ENCODE measurements around the gene RFFL. TPM values are rescaled to one million over a fixed set of nuclear protein-coding genes. Genes with fewer than 3 reads are reported as not detected.

RFFL gene
- total RNA-seq, 1 experiment from 2014 or later: 37.7 TPM

- ATAC-seq (no peak), DNase-seq (no peak)
- TF ChIP-seq EZH2 (IDR thresholded peaks at IDR 0.05; ENCODE audit: low read length, unreplicated experiment): no peak
- TF ChIP-seq EZH2phosphoT487 (IDR thresholded peaks at IDR 0.05; ENCODE audit: borderline replicate concordance, low read length): no peak
- TF ChIP-seq CTCF (conservative IDR thresholded peaks at IDR 0.05; ENCODE audit: low read depth, low read length): no peak
- H3K36me3 ChIP-seq (ENCODE audit: low read depth, low read length): no peaks in the 10 kb centered on the region
- H4K20me1 ChIP-seq (ENCODE audit: low read length): no peaks in the 10 kb centered on the region
- no peaks in the 10 kb centered on the region for H3K4me1 ChIP-seq (ENCODE audit: insufficient read depth, low read length)
- H3K27ac ChIP-seq (ENCODE audit: low read length): no peak overlapping the region
- no peak overlapping the region for H3K4me3 ChIP-seq (ENCODE audit: low read length)
- H2AFZ ChIP-seq (ENCODE audit: low read length): no peak overlapping the region
- H3F3A ChIP-seq (ENCODE audit: low read length, unreplicated experiment): no peaks in the 10 kb centered on the region
- CTCF ChIA-PET: no interaction called here
- H3K79me2 ChIP-seq (ENCODE audit: low read length): peaks cover 54% of the 10 kb centered on the region
- no TSS peak for BruUV-seq (replicated peaks)
- H3K9ac ChIP-seq (ENCODE audit: low read length): no peak overlapping the region
- no peaks in the 10 kb centered on the region for H3K9me2 ChIP-seq (replicated peaks; ENCODE audit: low read length)
- H3K9me3 ChIP-seq (ENCODE audit: low read length): no peaks in the 10 kb centered on the region
- POLR2A ChIA-PET (ENCODE audit: unreplicated experiment): no interaction called here
- no peaks in the 10 kb centered on the region for H3K27me3 ChIP-seq (ENCODE audit: low read length)
- intact Hi-C loops (cut with micrococcal nuclease): no loop called here
- H3K4me2 ChIP-seq (ENCODE audit: low read length): no peak overlapping the region
Observed at GRCh38 chr17:35041390-35041789, 22.1 kb downstream of the RFFL start.

GRCh38 chr17:35038453-35038852 lies 25.1 kb downstream of the RFFL start:
- CTCF ChIA-PET: no interaction called here
- TF ChIP-seq CTCF (conservative IDR thresholded peaks at IDR 0.05; ENCODE audit: low read depth, low read length) (no peak), EZH2phosphoT487 (IDR thresholded peaks at IDR 0.05; ENCODE audit: borderline replicate concordance, low read length) (no peak), EZH2 (IDR thresholded peaks at IDR 0.05; ENCODE audit: low read length, unreplicated experiment) (no peak)
- DNase-seq: no peak
- Histone ChIP-seq H3K79me2 (ENCODE audit: low read length) (peaks cover 33% of the 10 kb centered on the region), H3K4me1 (ENCODE audit: insufficient read depth, low read length) (no peaks in the 10 kb centered on the region), H3K4me2 (ENCODE audit: low read length) (no peak overlapping the region), H3K9ac (ENCODE audit: low read length) (no peak overlapping the region), H2AFZ (ENCODE audit: low read length) (no peak overlapping the region), H4K20me1 (ENCODE audit: low read length) (no peaks in the 10 kb centered on the region), H3K36me3 (ENCODE audit: low read depth, low read length) (no peaks in the 10 kb centered on the region), H3K27ac (ENCODE audit: low read length) (no peak overlapping the region), H3K9me3 (ENCODE audit: low read length) (no peaks in the 10 kb centered on the region), H3K9me2 (replicated peaks; ENCODE audit: low read length) (no peaks in the 10 kb centered on the region), H3K4me3 (ENCODE audit: low read length) (no peak overlapping the region), H3K27me3 (ENCODE audit: low read length) (no peaks in the 10 kb centered on the region), H3F3A (ENCODE audit: low read length, unreplicated experiment) (no peaks in the 10 kb centered on the region)
- BruUV-seq (replicated peaks): no TSS peak
- POLR2A ChIA-PET (ENCODE audit: unreplicated experiment): no interaction called here
- intact Hi-C loops (cut with micrococcal nuclease): no loop called here
- ATAC-seq: no peak

GRCh38 chr17:35030780-35031179 lies 32.7 kb downstream of the RFFL start:
- BruUV-seq (replicated peaks): no TSS peak
- TF ChIP-seq CTCF (conservative IDR thresholded peaks at IDR 0.05; ENCODE audit: low read depth, low read length) (no peak), EZH2phosphoT487 (IDR thresholded peaks at IDR 0.05; ENCODE audit: borderline replicate concordance, low read length) (no peak), EZH2 (IDR thresholded peaks at IDR 0.05; ENCODE audit: low read length, unreplicated experiment) (no peak)
- intact Hi-C loops (cut with micrococcal nuclease): no loop called here
- Histone ChIP-seq H4K20me1 (ENCODE audit: low read length) (no peaks in the 10 kb centered on the region), H3K4me2 (ENCODE audit: low read length) (no peak overlapping the region), H3K9me2 (replicated peaks; ENCODE audit: low read length) (no peaks in the 10 kb centered on the region), H3K79me2 (ENCODE audit: low read length) (0 out of 2 replicates have a peak, but pooled peaks cover 6% of the 10 kb centered on the region), H2AFZ (ENCODE audit: low read length) (no peak overlapping the region), H3K9me3 (ENCODE audit: low read length) (no peaks in the 10 kb centered on the region), H3F3A (ENCODE audit: low read length, unreplicated experiment) (no peaks in the 10 kb centered on the region), H3K4me1 (ENCODE audit: insufficient read depth, low read length) (peaks cover 19% of the 10 kb centered on the region), H3K27me3 (ENCODE audit: low read length) (no peaks in the 10 kb centered on the region), H3K27ac (ENCODE audit: low read length) (no peak overlapping the region), H3K36me3 (ENCODE audit: low read depth, low read length) (no peaks in the 10 kb centered on the region; the same call in 1 of the 2 replicates), H3K9ac (ENCODE audit: low read length) (no peak overlapping the region), H3K4me3 (ENCODE audit: low read length) (no peak overlapping the region)
- DNase-seq (no peak), ATAC-seq (no peak)
- ChIA-PET CTCF (no interaction called here), POLR2A (ENCODE audit: unreplicated experiment) (no interaction called here)

All from PC-3 (cell line).